ENCODE data around the gene GRN. TPM values are rescaled to one million over a fixed set of nuclear protein-coding genes. Genes with fewer than 3 reads are reported as not detected.

Gene GRN
- total and polyA plus RNA-seq, 2 experiments from 2014 or later, result 274 to 377 TPM

DNA sequence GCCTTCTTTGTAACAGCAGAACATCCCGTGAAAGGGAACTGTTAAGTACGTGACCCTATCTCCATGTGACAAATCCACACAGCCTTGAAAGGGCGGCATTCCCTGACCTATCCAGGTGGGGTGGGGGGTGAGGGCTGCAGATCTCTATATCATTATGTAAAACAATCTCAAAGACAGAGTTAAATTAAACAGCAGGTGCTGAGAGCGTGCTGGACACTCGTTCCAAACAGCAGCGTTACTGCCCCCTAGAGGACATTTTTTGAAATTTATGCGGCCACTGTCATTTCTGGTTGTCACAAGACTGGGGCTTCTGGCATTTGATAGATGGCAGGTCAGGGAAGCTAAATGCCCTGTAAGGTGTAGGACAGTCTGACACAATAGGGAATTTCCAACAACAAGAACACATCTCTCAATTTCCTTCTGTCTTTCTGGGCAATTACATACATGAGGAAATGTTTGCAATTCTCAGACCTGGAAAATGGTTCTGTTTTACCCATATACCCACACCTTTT lies 13.8 kb upstream of the GRN start:
- Histone ChIP-seq H3K9me3 (ENCODE audit: low read depth) (no peaks in the 10 kb centered on the region), H3K4me3 (no peak overlapping the region), H3K27me3 (no peaks in the 10 kb centered on the region), H3K27ac (no peak overlapping the region), H3K4me1 (ENCODE audit: low read depth) (no peaks in the 10 kb centered on the region), H3K36me3 (no peaks in the 10 kb centered on the region)
- TF ChIP-seq, protein P1, sequence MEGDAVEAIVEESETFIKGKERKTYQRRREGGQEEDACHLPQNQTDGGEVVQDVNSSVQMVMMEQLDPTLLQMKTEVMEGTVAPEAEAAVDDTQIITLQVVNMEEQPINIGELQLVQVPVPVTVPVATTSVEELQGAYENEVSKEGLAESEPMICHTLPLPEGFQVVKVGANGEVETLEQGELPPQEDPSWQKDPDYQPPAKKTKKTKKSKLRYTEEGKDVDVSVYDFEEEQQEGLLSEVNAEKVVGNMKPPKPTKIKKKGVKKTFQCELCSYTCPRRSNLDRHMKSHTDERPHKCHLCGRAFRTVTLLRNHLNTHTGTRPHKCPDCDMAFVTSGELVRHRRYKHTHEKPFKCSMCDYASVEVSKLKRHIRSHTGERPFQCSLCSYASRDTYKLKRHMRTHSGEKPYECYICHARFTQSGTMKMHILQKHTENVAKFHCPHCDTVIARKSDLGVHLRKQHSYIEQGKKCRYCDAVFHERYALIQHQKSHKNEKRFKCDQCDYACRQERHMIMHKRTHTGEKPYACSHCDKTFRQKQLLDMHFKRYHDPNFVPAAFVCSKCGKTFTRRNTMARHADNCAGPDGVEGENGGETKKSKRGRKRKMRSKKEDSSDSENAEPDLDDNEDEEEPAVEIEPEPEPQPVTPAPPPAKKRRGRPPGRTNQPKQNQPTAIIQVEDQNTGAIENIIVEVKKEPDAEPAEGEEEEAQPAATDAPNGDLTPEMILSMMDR (IDR thresholded peaks at IDR 0.05; ENCODE audit: low read depth, low read length), result peak; percentile 75
- peak; percentile 75 to 87 for DNase-seq (ENCODE audit: low read depth in 1 of 2, low spot score in 1 of 2)

DNA sequence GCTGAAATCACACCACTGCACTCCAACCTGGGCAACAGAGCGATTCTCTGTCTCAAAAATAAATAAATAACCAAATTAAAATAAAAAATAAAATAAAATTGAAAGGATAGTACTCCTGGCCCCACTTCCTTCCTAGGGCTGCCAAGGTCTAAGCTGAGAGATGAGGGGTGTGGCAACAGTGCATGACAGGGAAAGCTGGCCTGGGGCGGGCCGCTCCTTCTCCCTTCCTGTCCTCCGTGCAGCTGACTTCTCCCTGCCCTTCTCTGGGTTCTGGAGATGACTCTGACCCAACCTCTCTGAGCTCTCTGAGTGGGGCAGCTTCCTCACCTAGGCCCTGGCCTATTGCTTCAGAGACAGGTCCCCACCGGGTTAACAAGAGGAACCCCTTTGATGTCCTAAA lies 11.7 kb upstream of the GRN start:
- TF ChIP-seq, protein P1 (IDR thresholded peaks at IDR 0.05; ENCODE audit: low read depth, low read length), result no peak
- Histone ChIP-seq H3K4me3 (no peak overlapping the region), H3K9me3 (ENCODE audit: low read depth) (no peaks in the 10 kb centered on the region), H3K27ac (no peak overlapping the region), H3K27me3 (no peaks in the 10 kb centered on the region), H3K4me1 (ENCODE audit: low read depth) (no peaks in the 10 kb centered on the region), H3K36me3 (no peaks in the 10 kb centered on the region)
- no peak for DNase-seq (ENCODE audit: low read depth in 1 of 2, low spot score in 1 of 2)

DNA sequence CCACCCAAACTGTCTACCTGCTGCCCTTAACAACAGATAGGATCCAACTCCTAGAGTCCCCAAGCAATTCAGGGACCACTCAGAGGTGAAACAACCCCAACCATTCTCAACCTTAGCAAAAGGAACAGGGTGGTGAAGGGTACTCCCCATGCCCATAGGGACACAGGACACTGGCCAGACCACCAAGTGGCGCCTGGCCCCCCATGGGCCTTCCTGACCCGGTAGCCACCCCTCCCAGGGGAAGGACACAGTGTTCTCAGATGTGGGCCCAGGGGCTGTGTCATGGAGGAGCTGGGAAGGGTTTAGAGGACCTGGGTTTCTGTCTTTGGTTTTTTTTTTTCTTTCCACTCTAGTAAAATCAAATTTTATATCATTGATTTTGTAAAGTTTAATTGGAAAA lies 10.8 kb upstream of the GRN start:
- Histone ChIP-seq H3K27me3 (no peaks in the 10 kb centered on the region), H3K4me1 (ENCODE audit: low read depth) (no peaks in the 10 kb centered on the region), H3K36me3 (no peaks in the 10 kb centered on the region), H3K27ac (no peak overlapping the region), H3K4me3 (no peak overlapping the region), H3K9me3 (ENCODE audit: low read depth) (no peaks in the 10 kb centered on the region)
- TF ChIP-seq, protein P1 (IDR thresholded peaks at IDR 0.05; ENCODE audit: low read depth, low read length), result no peak
- no peak for DNase-seq (ENCODE audit: low read depth in 1 of 2, low spot score in 1 of 2)

DNA sequence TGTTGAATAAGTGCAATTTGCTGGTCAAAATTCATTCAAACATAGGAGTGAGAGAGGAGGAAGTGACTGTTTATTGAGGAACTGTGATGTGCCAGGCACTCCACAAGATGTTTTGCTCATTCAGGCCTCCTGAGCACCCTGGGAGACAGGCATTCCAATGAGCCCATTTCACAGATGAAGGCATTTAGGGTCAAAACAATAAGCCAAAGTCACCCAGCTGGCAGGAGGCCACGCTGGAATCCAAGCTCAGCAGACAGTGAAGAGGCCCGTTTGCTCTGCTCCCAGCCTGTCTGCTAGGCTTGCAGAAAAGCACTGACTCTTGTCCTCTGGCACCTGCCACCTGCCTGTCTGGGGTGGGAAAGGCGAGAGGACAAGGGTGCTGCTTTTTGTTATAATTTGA lies 10.4 kb upstream of the GRN start:
- Histone ChIP-seq H3K4me3 (no peak overlapping the region), H3K4me1 (ENCODE audit: low read depth) (no peaks in the 10 kb centered on the region), H3K9me3 (ENCODE audit: low read depth) (no peaks in the 10 kb centered on the region), H3K27me3 (no peaks in the 10 kb centered on the region), H3K36me3 (no peaks in the 10 kb centered on the region), H3K27ac (no peak overlapping the region)
- TF ChIP-seq, protein P1 (IDR thresholded peaks at IDR 0.05; ENCODE audit: low read depth, low read length), result no peak
- DNase-seq (ENCODE audit: low read depth in 1 of 2, low spot score in 1 of 2), result no peak

DNA sequence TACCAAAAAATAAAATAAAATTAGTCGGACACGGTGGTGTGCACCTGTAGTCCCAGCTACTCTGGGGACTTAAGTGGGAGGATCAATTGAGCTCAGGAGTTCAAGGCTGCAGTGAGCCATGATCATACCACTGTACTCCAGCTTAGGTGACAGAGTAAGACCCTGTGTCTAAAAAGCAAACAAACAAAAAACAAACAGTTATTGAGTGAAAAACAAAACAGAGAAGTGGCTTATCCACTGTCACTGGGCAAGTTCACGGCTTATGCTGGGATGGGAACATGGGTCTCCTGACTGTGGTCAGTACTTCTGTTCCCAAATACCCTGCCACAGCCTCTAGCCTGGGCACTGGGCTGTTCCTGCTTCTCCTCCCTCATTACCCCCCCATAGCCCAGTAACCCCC lies 9.5 kb upstream of the GRN start:
- DNase-seq (ENCODE audit: low read depth in 1 of 2, low spot score in 1 of 2), result no peak
- Histone ChIP-seq H3K27ac (no peak overlapping the region), H3K27me3 (no peaks in the 10 kb centered on the region), H3K4me3 (no peak overlapping the region), H3K9me3 (ENCODE audit: low read depth) (no peaks in the 10 kb centered on the region), H3K36me3 (no peaks in the 10 kb centered on the region), H3K4me1 (ENCODE audit: low read depth) (no peaks in the 10 kb centered on the region)
- TF ChIP-seq, protein P1 (IDR thresholded peaks at IDR 0.05; ENCODE audit: low read depth, low read length), result no peak

DNA sequence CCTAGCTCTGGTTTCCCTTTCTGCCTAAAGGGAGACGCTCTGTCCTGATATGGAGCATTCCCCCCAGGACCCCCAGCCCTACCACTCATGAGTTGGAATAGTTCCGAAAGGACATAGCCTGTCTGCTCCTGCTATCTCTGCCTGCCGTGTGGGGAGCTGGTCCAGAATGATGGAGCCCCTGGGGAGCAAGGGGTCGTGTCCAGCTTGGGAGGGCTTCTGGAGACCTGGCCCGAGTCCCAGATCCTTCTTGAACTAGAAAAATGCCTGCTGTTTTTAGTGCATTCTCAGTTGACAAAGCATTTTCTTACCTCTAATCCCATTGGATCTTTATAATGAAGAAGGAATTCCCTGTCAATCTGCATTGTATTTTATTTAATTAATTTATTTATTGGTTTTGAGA lies 9.1 kb upstream of the GRN start:
- Histone ChIP-seq H3K4me1 (ENCODE audit: low read depth) (no peaks in the 10 kb centered on the region), H3K36me3 (no peaks in the 10 kb centered on the region), H3K9me3 (ENCODE audit: low read depth) (no peaks in the 10 kb centered on the region), H3K4me3 (no peak overlapping the region), H3K27me3 (no peaks in the 10 kb centered on the region), H3K27ac (no peak overlapping the region)
- TF ChIP-seq, protein P1 (IDR thresholded peaks at IDR 0.05; ENCODE audit: low read depth, low read length), result no peak
- DNase-seq (ENCODE audit: low read depth in 1 of 2, low spot score in 1 of 2), result no peak

Data from cardiac muscle cell (in vitro differentiated cells and primary cell).